ENCODE measurements around the gene RBPJL.

The RBPJL gene

GRCh38 chr20:45363611-45364492 lies 57.2 kb downstream of the RBPJL start:
- no peak for DNase-seq

DNA sequence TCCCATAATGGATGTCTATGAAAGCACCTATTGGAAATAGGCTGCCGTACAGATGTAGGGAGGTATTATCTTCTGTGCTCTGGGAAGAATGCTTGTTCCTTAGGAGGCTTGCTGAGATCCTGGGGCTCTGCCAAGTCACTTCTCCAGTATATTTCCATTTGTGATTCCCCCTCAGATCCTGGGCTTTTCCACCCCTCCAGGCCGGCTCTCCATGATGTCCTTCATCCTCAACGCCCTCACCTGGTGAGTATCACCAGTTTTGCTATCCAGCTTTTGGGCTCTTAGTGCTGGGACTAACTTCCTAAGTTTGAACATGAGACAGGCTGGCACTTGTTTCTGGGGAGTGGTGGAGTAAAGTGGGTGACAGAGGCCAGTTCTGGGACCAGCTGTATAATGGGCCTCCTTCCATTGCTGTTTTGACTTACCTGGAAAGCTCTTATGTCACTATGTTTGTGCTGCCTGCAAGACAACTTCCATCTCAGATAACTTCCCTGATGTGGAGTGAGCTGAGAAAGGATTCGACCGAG lies 58.9 kb downstream of the RBPJL start:
- DNase-seq, result no peak

DNA sequence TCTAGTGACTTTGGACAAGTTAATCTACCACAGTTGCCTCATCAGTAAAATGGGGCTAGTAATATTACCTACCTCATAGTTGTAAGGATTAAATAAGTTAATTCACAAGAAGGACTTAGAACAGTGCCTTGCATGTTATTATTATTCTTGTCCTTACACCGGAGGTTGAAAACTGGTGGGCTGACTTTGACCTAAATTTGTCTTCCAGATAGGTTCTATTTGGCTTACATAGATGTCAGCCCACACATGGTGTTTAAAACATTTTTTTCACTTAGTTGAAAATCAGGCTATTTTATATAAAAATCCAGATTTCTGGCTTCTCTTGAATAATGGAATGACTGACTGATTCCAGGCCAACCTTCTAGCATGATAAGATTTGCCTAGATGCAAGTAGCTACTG lies 59.6 kb downstream of the RBPJL start:
- DNase-seq, result no peak

GRCh38 chr20:45366631-45367030 lies 60.0 kb downstream of the RBPJL start:
- no peak for DNase-seq

GRCh38 chr20:45367126-45367525 lies 60.5 kb downstream of the RBPJL start:
- DNase-seq, result no peak

Data from NCI-H2107 (cell line).